PFSK-1 (cell line): Measurements from ENCODE around the gene HSD3B2.

ENCODE experiments used
- FOXP2 ChIP-seq: optimal IDR thresholded peaks from 2 replicates; pipeline ENCODE3; 2011; ENCODE audit warnings: borderline replicate concordance, control low read depth, inconsistent platforms; ENCODE audit not compliant: insufficient read depth; ENCODE audit errors: extremely low read length, extremely low read depth
- POLR2AphosphoS5 ChIP-seq: IDR thresholded peaks from 2 replicates; pipeline ENCODE4 v1.6.1; 2012; ENCODE audit warnings: low read depth, mild to moderate bottlenecking, control low read depth, low read length, moderate library complexity
- REST ChIP-seq, 2 experiments: IDR thresholded peaks; 2 replicates each; pipeline versions ENCODE4 v1.6.1 to v1.8.0; 2011 to 2012; ENCODE audit warnings: low read depth in 2 of 2, low read length in 2 of 2, control low read depth in 1 of 2, inconsistent platforms in 1 of 2, mild to moderate bottlenecking in 1 of 2, moderate library complexity in 1 of 2; ENCODE audit not compliant: insufficient read depth in 1 of 2
- SIN3A ChIP-seq: IDR thresholded peaks from 2 replicates; pipeline ENCODE4 v1.6.1; 2012; ENCODE audit warnings: mild to moderate bottlenecking, low read length, moderate library complexity, borderline replicate concordance; ENCODE audit not compliant: insufficient read depth
- TAF1 ChIP-seq: IDR thresholded peaks from 2 replicates; pipeline ENCODE4 v1.6.1; 2012; ENCODE audit warnings: low read length, control low read depth, borderline replicate concordance; ENCODE audit not compliant: insufficient read depth

The HSD3B2 gene

GRCh38 chr1:119416006-119416640 lies 1.2 kb downstream of the HSD3B2 start:
- TF ChIP-seq REST (IDR thresholded peaks at IDR 0.05; ENCODE audit: insufficient read depth in 1 of 2, low read depth in 2 of 2, low read length in 2 of 2) (no peak), TAF1 (no peak), POLR2AphosphoS5 (no peak), SIN3A (no peak), FOXP2 (no peak)

- no peak for TF ChIP-seq TAF1
- TF ChIP-seq SIN3A: no peak
- TF ChIP-seq POLR2AphosphoS5: no peak
- TF ChIP-seq FOXP2: no peak
- no peak for TF ChIP-seq REST (IDR thresholded peaks at IDR 0.05; ENCODE audit: insufficient read depth in 1 of 2, low read depth in 2 of 2, low read length in 2 of 2)
Measured at GRCh38 chr1:119419109-119419508, 4.2 kb downstream of the HSD3B2 start.

GRCh38 chr1:119420638-119421037 lies 5.7 kb downstream of the HSD3B2 start:
- TF ChIP-seq REST (IDR thresholded peaks at IDR 0.05; ENCODE audit: insufficient read depth in 1 of 2, low read depth in 2 of 2, low read length in 2 of 2) (no peak), TAF1 (no peak), FOXP2 (no peak), POLR2AphosphoS5 (no peak), SIN3A (no peak)

- TF ChIP-seq FOXP2 (no peak), SIN3A (no peak), REST (IDR thresholded peaks at IDR 0.05; ENCODE audit: insufficient read depth in 1 of 2, low read depth in 2 of 2, low read length in 2 of 2) (no peak), POLR2AphosphoS5 (no peak), TAF1 (no peak)
Measured at GRCh38 chr1:119422631-119423030, 7.7 kb downstream of the HSD3B2 start.
